A673 (cell line): ENCODE data around the gene DAPK1.

ENCODE experiments used
- CTCF ChIP-seq: fragments of 300-800, 200-600 bp; sonication (generic); conservative IDR thresholded peaks from 2 replicates; pipeline ENCODE4 v1.5.1; 2017; ENCODE audit warnings: low read depth, mild to moderate bottlenecking, antibody characterized with exemption, low read length, moderate library complexity, mixed read lengths
- EZH2 ChIP-seq: fragments of 200-600 bp; sonication (generic); IDR thresholded peaks from 2 replicates; pipeline ENCODE4 v1.6.1; 2017; ENCODE audit warnings: borderline replicate concordance, low read depth, mild to moderate bottlenecking, mixed read lengths, antibody characterized with exemption, low read length; ENCODE audit not compliant: poor library complexity, severe bottlenecking

DNA sequence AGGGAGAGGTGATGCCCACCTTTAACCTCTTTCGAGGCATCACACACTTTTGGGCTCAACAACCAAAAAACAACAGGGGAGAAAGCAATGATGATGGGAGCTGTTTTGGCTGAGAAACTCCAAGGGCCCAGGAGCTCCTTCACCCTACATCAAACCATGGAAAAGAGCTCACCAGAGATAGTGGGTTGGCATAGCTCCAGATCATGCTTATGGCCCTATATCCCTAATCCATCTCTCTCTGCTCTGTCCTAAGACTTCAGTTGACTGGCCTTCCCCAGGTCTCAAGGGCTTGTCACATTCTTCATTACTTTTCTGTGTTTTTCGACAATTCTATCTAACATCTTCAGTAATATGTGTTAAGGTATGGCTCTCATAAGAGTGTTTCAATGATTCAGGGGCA is 222.5 kb downstream of the DAPK1 start:
- TF ChIP-seq CTCF = no peak
- TF ChIP-seq EZH2 = no peak
